HEK293T (cell line): ENCODE results near the gene JAZF1.
"Not testable (repeated sequence)": the region's sequence is repeated elsewhere in the genome, so short reads cannot be mapped to it uniquely, and the experiment has no call there.

Source experiments
- CTCF ChIA-PET: fragments of 350-600 bp; formaldehyde crosslinking; extraction: SDS; loops from one replicate; lab custom pipeline; 2021; ENCODE audit warnings: antibody characterized with exemption, inconsistent platforms; lab: Yijun Ruan, JAX
- POLR2A ChIA-PET: fragments of 350-600 bp; formaldehyde crosslinking; extraction: SDS; loops from one replicate; lab custom pipeline; 2020; ENCODE audit warnings: antibody characterized with exemption, inconsistent platforms; lab: Yijun Ruan, JAX
- DNase-seq: peaks from one replicate; pipeline ENCODE4 v3.0.0; 2012; ENCODE audit warnings: mixed read lengths; ENCODE audit errors: extremely low spot score
- ARNT ChIP-seq: fragments of 450-650 bp; IDR thresholded peaks from 2 replicates; pipeline ENCODE4 v1.6.1; 2017; ENCODE audit warnings: mild to moderate bottlenecking
- BHLHE40 ChIP-seq: fragments of 450-650 bp; IDR thresholded peaks from 2 replicates; pipeline ENCODE4 v1.6.1; 2016; ENCODE audit warnings: mild to moderate bottlenecking, moderate library complexity, borderline replicate concordance
- CTBP1 ChIP-seq: fragments of 450-650 bp; IDR thresholded peaks from 2 replicates; pipeline ENCODE4 v1.6.1; 2016; ENCODE audit warnings: borderline replicate concordance
- ELF4 ChIP-seq: fragments of 450-650 bp; IDR thresholded peaks from 2 replicates; pipeline ENCODE4 v1.6.1; 2017; ENCODE audit warnings: antibody characterized with exemption
- FOXA1 ChIP-seq: fragments of 450-650 bp; IDR thresholded peaks from 2 replicates; pipeline ENCODE4 v1.6.1; 2016; ENCODE audit warnings: mild to moderate bottlenecking
- FOXK2 ChIP-seq: fragments of 450-650 bp; IDR thresholded peaks from 2 replicates; pipeline ENCODE4 v1.6.1; 2016; ENCODE audit warnings: mild to moderate bottlenecking
- FOXM1 ChIP-seq: fragments of 450-650 bp; IDR thresholded peaks from 2 replicates; pipeline ENCODE4 v1.6.1; 2017; ENCODE audit warnings: mild to moderate bottlenecking, borderline replicate concordance
- HDGF ChIP-seq: fragments of 450-650 bp; IDR thresholded peaks from 2 replicates; pipeline ENCODE4 v1.6.1; 2017; ENCODE audit warnings: antibody characterized with exemption, borderline replicate concordance
- L3MBTL2 ChIP-seq: fragments of 450-650 bp; conservative IDR thresholded peaks from 2 replicates; pipeline ENCODE4 v1.6.1; 2016; ENCODE audit warnings: mild to moderate bottlenecking
- LEF1 ChIP-seq: fragments of 450-650 bp; IDR thresholded peaks from 2 replicates; pipeline ENCODE4 v1.6.1; 2017; ENCODE audit warnings: mild to moderate bottlenecking, borderline replicate concordance
- NFRKB ChIP-seq: fragments of 450-650 bp; IDR thresholded peaks from 2 replicates; pipeline ENCODE4 v1.6.1; 2016; ENCODE audit warnings: mild to moderate bottlenecking, moderate library complexity
- SP1 ChIP-seq: fragments of 450-650 bp; IDR thresholded peaks from 2 replicates; pipeline ENCODE4 v1.6.1; 2017
- SUZ12 ChIP-seq: fragments of 450-650 bp; IDR thresholded peaks from 2 replicates; pipeline ENCODE4 v1.6.1; 2016; ENCODE audit warnings: mild to moderate bottlenecking
- TARDBP ChIP-seq: fragments of 450-650 bp; IDR thresholded peaks from 2 replicates; pipeline ENCODE4 v1.6.1; 2016
- ZNF384 ChIP-seq: fragments of 450-650 bp; IDR thresholded peaks from 2 replicates; pipeline ENCODE4 v1.6.1; 2016
- TF ChIP-seq, protein P1 (sequence below): fragments of 450-650 bp; IDR thresholded peaks from 2 replicates; pipeline ENCODE4 v1.6.1; 2016

Gene JAZF1

GRCh38 chr7:27860800-27861199 is 319.8 kb downstream of the JAZF1 start:
- ChIA-PET CTCF (interaction anchor here (0.6 to 0.9 kb wide), 3 partner anchors 12 to 106 kb away, joined by 3 to 4 read pairs (median 3); no protein-coding TSS in a partner anchor), POLR2A (no interaction called here)
- TF ChIP-seq HDGF (no peak), CTBP1 (no peak), SP1 (no peak), L3MBTL2 (no peak), FOXK2 (no peak), NFRKB (no peak), BHLHE40 (no peak)
- DNase-seq, result no peak

GRCh38 chr7:27856703-27857485 is 323.7 kb downstream of the JAZF1 start:
- DNase-seq, POLR2A ChIA-PET, CTCF ChIA-PET: not testable (repeated sequence)

GRCh38 chr7:27850531-27850930 is 330.1 kb downstream of the JAZF1 start:
- TF ChIP-seq BHLHE40 (no peak), FOXM1 (no peak), ELF4 (no peak), LEF1 (no peak), SP1 (no peak), FOXA1 (no peak), FOXK2 (no peak), NFRKB (no peak), ZNF384 (no peak), HDGF (no peak), SUZ12 (no peak), TARDBP (no peak), ARNT (no peak), L3MBTL2 (no peak), CTBP1 (no peak)
- TF ChIP-seq, protein P1, sequence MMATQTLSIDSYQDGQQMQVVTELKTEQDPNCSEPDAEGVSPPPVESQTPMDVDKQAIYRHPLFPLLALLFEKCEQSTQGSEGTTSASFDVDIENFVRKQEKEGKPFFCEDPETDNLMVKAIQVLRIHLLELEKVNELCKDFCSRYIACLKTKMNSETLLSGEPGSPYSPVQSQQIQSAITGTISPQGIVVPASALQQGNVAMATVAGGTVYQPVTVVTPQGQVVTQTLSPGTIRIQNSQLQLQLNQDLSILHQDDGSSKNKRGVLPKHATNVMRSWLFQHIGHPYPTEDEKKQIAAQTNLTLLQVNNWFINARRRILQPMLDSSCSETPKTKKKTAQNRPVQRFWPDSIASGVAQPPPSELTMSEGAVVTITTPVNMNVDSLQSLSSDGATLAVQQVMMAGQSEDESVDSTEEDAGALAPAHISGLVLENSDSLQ, result no peak
- POLR2A ChIA-PET, result no interaction called here
- no peak for DNase-seq
- CTCF ChIA-PET, result no interaction called here

- TF ChIP-seq TARDBP (no peak), NFRKB (no peak), LEF1 (no peak), SUZ12 (no peak), FOXK2 (no peak), HDGF (no peak), ZNF384 (no peak), SP1 (no peak), FOXM1 (no peak), CTBP1 (no peak), BHLHE40 (no peak), FOXA1 (no peak), ELF4 (no peak)
- TF ChIP-seq, protein P1, result no peak
- no peak for DNase-seq
- CTCF ChIA-PET, result no interaction called here
- POLR2A ChIA-PET, result no interaction called here
These were observed 334.2 kb downstream of the JAZF1 start for GRCh38 chr7:27846388-27846787.

GRCh38 chr7:27843584-27844305 is 336.9 kb downstream of the JAZF1 start:
- TF ChIP-seq CTBP1, result no peak
- no peak for TF ChIP-seq L3MBTL2
- no peak for TF ChIP-seq ELF4
- no peak for TF ChIP-seq BHLHE40
- no peak for TF ChIP-seq SUZ12
- no peak for TF ChIP-seq FOXK2
- no peak for TF ChIP-seq ZNF384
- TF ChIP-seq, protein P1, result no peak
- TF ChIP-seq NFRKB, result no peak
- TF ChIP-seq HDGF, result no peak
- TF ChIP-seq LEF1, result no peak
- TF ChIP-seq FOXA1, result no peak
- TF ChIP-seq SP1, result no peak
- TF ChIP-seq TARDBP, result no peak
- TF ChIP-seq FOXM1, result no peak
- TF ChIP-seq ARNT, result no peak
- ChIA-PET POLR2A (no interaction called here), CTCF (no interaction called here)
- DNase-seq, result no peak

GRCh38 chr7:27842851-27843250 is 337.7 kb downstream of the JAZF1 start:
- TF ChIP-seq SUZ12, result no peak
- no peak for TF ChIP-seq FOXK2
- no peak for TF ChIP-seq L3MBTL2
- no peak for TF ChIP-seq BHLHE40
- TF ChIP-seq HDGF, result no peak
- TF ChIP-seq CTBP1, result no peak
- TF ChIP-seq FOXA1, result no peak
- no peak for TF ChIP-seq ELF4
- no peak for TF ChIP-seq SP1
- no peak for TF ChIP-seq LEF1
- no peak for TF ChIP-seq NFRKB
- TF ChIP-seq, protein P1, result no peak
- TF ChIP-seq ARNT, result no peak
- no peak for TF ChIP-seq FOXM1
- TF ChIP-seq ZNF384, result no peak
- TF ChIP-seq TARDBP, result no peak
- CTCF ChIA-PET, result interaction anchor here (0.6 to 0.7 kb wide), 2 partner anchors 73 to 1010 kb away, joined by 3 read pairs; no protein-coding TSS in a partner anchor
- DNase-seq, result no peak
- POLR2A ChIA-PET, result no interaction called here
